Subcutaneous abdominal adipose tissue (tissue), 5 donors: Measurements from ENCODE around the gene BAIAP3.

ENCODE experiments used
- H3K27ac ChIP-seq: one replicate; pipeline ENCODE4 v1.7.0; 2013; ENCODE audit warnings: low read depth, mild to moderate bottlenecking, inconsistent platforms, low read length, moderate library complexity
- H3K27me3 ChIP-seq, 5 donors: one replicate each; pipeline ENCODE4 v1.7.0; 2013; ENCODE audit warnings: low read length in 5 of 5, inconsistent platforms in 1 of 5; ENCODE audit not compliant: control insufficient read depth in 5 of 5, insufficient read depth in 4 of 5
- H3K36me3 ChIP-seq, 5 donors: one replicate each; pipeline ENCODE4 v1.7.0; 2013; ENCODE audit warnings: low read length in 5 of 5; ENCODE audit not compliant: control insufficient read depth in 5 of 5, insufficient read depth in 5 of 5
- H3K4me1 ChIP-seq, 5 donors: one replicate each; pipeline ENCODE4 v1.7.0; 2013; ENCODE audit warnings: low read length in 5 of 5, mild to moderate bottlenecking in 3 of 5, moderate library complexity in 1 of 5; ENCODE audit not compliant: control insufficient read depth in 5 of 5, insufficient read depth in 5 of 5
- H3K4me3 ChIP-seq, 5 donors: one replicate each; pipeline ENCODE4 v1.7.0; 2013; ENCODE audit warnings: low read length in 5 of 5, low read depth in 1 of 5
- H3K9ac ChIP-seq, 5 donors: one replicate each; pipeline ENCODE4 v1.7.0; 2013; ENCODE audit warnings: low read length in 5 of 5, mild to moderate bottlenecking in 4 of 5, moderate library complexity in 3 of 5
- H3K9me3 ChIP-seq, 5 donors: one replicate each; pipeline ENCODE4 v1.7.0; 2013; ENCODE audit warnings: low read length in 5 of 5; ENCODE audit not compliant: control insufficient read depth in 5 of 5
- donor health status: healthy.
- donor health status: healthy.
- donor health status: healthy.
- donor health status: healthy.
- donor health status: healthy.

BAIAP3 gene, protein sequence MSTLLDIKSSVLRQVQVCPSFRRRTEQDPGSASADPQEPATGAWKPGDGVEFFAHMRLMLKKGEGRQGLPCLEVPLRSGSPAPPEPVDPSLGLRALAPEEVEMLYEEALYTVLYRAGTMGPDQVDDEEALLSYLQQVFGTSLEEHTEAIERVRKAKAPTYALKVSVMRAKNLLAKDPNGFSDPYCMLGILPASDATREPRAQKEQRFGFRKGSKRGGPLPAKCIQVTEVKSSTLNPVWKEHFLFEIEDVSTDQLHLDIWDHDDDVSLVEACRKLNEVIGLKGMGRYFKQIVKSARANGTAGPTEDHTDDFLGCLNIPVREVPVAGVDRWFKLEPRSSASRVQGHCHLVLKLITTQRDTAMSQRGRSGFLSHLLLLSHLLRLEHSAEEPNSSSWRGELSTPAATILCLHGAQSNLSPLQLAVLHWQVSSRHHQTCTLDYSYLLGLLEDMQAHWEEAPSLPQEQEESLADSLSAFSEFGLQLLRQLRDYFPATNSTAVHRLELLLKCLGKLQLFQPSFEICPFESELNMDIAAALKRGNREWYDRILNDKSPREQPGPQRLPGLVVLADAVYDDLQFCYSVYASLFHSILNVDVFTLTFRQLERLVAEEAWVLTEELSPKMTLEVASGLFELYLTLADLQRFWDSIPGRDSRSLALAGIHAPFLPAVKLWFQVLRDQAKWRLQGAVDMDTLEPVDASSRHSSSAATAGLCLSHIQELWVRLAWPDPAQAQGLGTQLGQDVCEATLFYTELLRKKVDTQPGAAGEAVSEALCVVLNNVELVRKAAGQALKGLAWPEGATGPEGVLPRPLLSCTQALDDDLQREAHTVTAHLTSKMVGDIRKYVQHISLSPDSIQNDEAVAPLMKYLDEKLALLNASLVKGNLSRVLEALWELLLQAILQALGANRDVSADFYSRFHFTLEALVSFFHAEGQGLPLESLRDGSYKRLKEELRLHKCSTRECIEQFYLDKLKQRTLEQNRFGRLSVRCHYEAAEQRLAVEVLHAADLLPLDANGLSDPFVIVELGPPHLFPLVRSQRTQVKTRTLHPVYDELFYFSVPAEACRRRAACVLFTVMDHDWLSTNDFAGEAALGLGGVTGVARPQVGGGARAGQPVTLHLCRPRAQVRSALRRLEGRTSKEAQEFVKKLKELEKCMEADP

DNA sequence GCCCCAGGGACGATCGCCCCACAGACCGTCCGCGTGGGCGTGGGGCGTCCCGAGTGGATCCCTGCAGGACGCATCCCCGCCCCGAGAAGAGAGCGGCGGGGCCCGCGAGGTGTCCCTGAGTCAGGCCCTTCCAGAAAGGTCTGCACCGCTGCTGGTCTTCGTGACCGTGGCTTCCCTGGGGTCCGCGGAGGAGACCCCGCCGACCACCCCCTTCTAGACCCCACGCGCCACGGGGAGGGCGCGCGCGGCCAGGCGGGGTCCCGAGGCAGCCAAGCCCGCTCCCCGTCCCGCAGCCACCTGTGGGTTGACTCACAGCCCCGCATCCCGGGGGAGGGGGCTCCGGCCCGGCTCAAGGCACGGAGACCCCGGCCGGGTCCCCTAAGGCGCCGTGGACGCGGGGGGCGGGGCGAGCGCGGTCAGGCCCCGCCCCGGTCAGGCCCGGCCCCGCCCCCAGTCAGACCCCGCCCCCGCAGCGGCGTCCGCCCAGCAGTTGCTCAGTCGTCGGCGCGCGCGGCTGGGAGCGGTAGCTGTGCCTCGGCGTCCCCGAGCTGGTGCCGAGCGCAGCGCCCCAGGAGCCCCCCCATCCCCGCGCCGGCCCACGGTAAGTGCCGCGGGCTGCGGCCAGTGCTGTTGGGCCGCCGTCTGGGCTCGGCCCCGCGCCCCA lies at the start of gene BAIAP3:
Gene BAIAP3 (plus strand): TSS at position 497 of the 664 bp plus-strand sequence. CDS start 4,905 bp downstream, outside the sequence.
- peaks cover 0 to 38% (median 30%) of the 10 kb centered on the region in 5 donors for H3K4me1 ChIP-seq
- H3K9ac ChIP-seq: peak within 1 kb of the TSS in 2 of 5 donors; percentile 30 to 59
- H3K27me3 ChIP-seq: peaks cover 30 to 53% (median 45%) of the 10 kb centered on the region in 5 donors
- no peak within 1 kb of the TSS for H3K27ac ChIP-seq
- no peaks in the 10 kb centered on the region for H3K36me3 ChIP-seq
- peak within 1 kb of the TSS in 4 of 5 donors; percentile 28 to 67 (median 58) for H3K4me3 ChIP-seq
- H3K9me3 ChIP-seq: peaks cover 0 to 7% (median 3%) of the 10 kb centered on the region in 5 donors

DNA sequence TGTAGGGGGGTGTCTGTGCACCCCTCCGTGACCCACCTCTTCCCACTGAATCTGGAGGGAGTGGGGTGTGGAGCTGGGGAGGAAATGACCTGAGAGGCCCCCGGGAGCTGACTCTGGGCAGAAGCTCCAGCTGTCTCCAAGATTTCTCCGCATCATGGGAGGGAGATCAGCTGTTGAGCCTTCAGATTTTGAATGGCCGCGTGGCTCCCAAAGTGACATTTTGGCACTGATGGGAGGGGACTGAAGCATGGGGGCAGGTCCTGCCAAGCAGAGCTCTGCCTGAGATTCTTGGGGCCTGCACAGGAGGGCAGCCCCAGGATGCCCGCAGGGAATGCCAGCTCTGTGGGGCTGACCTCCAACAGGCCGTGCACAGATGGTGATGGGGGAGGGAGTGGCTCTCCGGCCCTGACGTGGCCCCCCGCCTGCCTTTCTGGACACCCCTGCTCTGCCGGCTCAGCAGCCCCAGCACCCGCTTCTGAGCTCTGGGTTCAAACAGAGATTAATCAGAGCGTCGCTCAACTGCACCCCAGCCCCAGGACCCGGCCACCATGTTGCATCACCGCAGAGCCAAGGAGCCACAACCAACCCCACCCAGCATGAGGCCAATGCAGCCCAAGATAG lies 49.3 kb upstream of the BAIAP3 start:
- Histone ChIP-seq H3K27ac (no peak overlapping the region), H3K36me3 (no peaks in the 10 kb centered on the region), H3K9me3 (no peaks in the 10 kb centered on the region), H3K4me1 (no peaks in the 10 kb centered on the region), H3K4me3 (no peak overlapping the region), H3K9ac (no peak overlapping the region), H3K27me3 (peaks cover 50 to 53% (median 51%) of the 10 kb centered on the region in 5 donors)

DNA sequence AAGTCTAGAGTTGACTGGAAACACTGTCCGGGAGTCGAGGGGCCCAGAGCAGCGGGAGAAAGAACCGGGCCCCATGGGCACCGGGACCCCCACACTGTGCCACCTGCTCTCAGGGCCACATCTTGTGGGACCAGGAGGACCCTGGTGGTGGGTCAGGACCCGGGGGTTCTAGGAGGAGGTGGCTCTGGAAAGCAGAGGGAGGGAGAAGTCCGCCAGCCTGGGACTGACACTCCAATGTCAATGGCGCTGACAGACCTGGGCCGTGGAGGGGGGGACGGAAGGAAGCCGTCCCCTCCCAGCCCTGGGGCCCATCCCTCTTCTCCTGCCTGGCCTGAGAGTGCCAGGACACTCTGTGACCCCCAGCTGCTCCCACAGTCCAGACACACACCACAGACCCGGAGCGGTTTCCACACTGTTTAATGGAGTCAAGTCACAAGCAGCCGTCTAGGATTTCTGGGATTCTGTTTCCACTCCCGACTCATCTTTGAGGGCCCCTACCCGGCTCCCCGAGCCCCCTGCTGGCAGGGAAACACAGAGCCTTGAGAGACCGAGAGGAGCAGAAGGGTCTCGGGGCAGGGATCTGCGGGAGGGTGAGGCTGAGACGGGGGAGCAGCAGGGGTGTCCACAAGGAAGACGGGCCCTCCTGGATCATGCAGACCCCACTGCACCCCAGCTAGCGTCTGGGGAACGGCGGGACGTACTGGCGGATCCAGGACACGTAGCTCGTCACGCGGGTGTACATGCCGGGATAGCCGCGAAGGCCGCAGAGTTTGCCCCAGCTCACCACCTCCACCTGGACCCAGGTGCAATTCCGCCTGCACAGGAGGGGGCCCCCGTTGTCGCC lies 47.6 kb upstream of the BAIAP3 start:
- Histone ChIP-seq H3K4me1 (no peaks in the 10 kb centered on the region), H3K36me3 (no peaks in the 10 kb centered on the region), H3K27me3 (peaks cover 56 to 62% (median 57%) of the 10 kb centered on the region in 5 donors), H3K27ac (no peak overlapping the region), H3K9me3 (no peaks in the 10 kb centered on the region), H3K9ac (no peak overlapping the region), H3K4me3 (no peak overlapping the region)

DNA sequence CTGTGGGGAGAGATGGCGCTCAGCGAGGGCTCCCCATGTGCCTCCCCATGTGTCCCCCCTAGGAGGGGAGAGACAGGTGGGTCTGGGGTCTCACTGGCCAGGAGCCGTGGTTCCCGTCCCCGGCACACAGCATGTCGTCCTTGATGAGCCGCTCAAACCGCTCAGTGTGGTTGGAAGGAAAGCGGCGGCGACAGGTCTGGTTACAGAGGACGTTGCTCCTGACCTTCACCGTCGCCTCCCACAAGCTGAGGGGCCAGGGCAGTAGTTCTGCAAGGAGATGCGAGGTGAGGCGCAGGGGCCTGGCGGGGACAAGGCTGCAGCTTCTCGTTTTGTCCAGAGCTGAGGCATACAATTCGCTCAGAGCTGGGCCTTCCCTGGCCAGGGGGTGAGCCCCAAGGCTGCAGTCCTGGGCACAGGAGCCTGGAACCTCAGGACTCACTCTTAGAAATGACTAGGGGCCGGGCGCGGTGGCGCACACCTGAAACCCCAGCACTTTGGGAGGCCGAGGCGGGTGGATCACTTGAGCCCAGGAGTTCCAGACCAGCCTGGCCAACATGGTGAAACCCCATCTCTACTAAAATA lies 46.8 kb upstream of the BAIAP3 start:
- Histone ChIP-seq H3K4me3 (no peak overlapping the region), H3K9ac (no peak overlapping the region), H3K27me3 (peaks cover 57 to 64% (median 62%) of the 10 kb centered on the region in 5 donors), H3K27ac (no peak overlapping the region), H3K9me3 (no peaks in the 10 kb centered on the region), H3K36me3 (no peaks in the 10 kb centered on the region), H3K4me1 (no peaks in the 10 kb centered on the region)

DNA sequence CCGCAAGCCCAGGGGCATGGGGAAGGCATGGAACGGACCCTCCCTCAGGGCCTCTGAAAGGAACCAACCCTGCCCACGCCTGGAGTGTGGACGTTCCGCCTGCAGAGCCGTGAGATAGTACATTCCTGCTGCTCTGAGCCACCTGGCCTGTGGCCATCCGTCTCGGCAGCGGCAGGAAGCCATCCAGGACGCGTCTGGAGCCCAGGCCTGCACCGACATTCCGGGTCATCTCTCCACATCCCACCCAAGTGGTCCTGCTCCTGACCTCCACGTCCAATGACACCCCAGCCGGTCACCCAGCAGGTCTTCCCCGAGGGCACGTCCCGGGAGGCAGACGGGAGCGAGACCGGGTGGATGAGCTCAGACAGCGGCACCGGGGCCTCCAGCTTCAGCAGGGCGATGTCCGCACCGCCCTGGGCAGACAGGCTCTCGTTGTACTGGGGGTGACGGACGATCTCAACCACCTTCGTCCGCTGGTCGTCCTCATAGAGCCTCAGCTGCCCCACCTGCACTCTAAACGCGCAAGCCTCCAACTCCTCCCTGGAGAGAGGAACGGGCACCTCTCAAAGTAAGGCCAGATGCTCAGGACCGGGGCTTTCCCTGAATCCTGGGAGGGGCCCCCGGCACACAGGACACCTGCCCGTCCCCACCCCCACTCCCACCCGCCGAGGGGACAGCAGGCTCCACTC lies 45.3 kb upstream of the BAIAP3 start:
- no peaks in the 10 kb centered on the region for H3K4me1 ChIP-seq

DNA sequence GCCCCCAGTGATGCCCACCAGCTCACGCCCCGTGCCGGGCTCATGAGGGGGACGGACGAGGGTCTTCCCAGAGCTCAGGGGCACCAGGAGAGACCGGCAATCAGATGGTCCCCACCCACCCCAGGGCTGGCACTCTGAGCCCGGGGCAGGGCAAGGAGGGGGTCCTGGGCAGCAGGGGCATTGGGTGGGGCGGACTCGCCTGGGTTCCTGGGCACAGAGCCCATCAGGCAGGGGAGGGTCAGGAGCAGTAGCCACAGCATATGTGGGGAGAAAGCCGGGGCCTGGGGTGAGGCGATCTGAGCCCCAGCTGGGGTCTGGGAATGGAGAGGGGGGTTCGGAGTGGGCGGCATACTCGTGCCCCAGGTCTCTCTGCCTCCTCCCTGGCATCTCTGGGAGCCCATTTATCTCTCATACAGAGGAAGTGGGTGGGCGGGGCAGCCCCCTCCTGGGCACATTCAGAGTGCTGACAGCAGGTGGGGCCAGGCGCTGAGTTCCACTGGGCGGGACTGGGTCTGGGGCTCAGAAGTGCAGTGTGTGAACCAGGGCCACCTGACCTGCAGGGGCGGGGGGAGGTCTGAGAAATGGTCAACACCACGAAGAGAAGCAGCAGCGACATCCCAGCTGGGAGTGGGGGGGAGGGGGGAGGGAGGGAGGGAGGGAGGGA lies 44.5 kb upstream of the BAIAP3 start:
- Histone ChIP-seq H3K9me3 (no peaks in the 10 kb centered on the region), H3K36me3 (no peaks in the 10 kb centered on the region), H3K9ac (no peak overlapping the region), H3K4me3 (no peak overlapping the region), H3K4me1 (no peaks in the 10 kb centered on the region), H3K27me3 (peaks cover 54 to 68% (median 57%) of the 10 kb centered on the region in 5 donors), H3K27ac (no peak overlapping the region)

More for the DNA sequence above, 45.3 kb upstream of the BAIAP3 start:
- no peaks in the 10 kb centered on the region for H3K9me3 ChIP-seq
- no peaks in the 10 kb centered on the region for H3K36me3 ChIP-seq
- no peak overlapping the region for H3K9ac ChIP-seq
- no peak overlapping the region for H3K4me3 ChIP-seq
- H3K27me3 ChIP-seq: peaks cover 60 to 72% (median 63%) of the 10 kb centered on the region in 5 donors
- H3K27ac ChIP-seq: no peak overlapping the region

DNA sequence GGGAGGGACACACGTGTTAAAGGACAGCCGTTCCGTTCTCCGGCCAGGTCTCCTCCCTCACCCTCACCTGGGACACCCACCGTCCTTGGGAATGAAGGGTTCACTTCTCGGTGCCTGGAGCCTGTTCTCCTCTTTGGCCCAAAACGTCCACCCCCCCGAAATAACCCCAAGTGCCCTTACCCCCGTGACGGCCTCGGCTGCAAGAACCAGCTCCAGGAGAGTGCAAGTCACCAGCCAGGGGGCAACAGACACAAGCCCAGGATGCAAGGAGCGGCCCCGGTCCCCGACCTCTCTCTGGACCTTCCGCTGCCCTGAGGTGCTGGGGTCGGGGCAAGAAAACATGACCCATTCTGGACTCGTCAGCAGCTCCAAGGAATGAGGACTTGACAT lies 44.0 kb upstream of the BAIAP3 start:
- no peak overlapping the region for H3K27ac ChIP-seq
- peaks cover 49 to 71% (median 60%) of the 10 kb centered on the region in 5 donors for H3K27me3 ChIP-seq
- no peaks in the 10 kb centered on the region for H3K9me3 ChIP-seq
- H3K4me3 ChIP-seq: no peak overlapping the region
- no peaks in the 10 kb centered on the region for H3K4me1 ChIP-seq
- H3K9ac ChIP-seq: no peak overlapping the region
- no peaks in the 10 kb centered on the region for H3K36me3 ChIP-seq

DNA sequence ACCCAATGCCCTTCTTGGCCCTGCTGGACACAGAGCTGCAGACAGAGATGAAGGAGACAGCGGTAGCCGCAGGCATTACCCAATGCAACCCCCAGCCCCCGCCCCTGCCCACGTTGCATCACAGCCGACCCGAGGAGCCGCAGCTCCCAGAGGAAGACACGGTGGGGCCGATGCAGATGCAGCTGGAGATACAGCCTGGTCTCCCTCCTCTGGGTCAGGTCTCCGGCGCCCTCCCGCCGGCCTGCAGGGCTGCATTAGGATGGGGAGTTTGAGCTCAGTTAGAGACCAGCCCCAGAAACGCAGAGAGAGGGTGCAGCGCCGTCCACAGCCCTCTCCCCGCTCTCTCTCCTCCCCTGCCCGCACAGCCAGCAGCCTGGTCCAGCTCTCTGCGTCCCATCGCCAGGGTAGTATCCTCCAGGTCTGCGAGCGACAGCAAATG lies 43.4 kb upstream of the BAIAP3 start:
- H3K36me3 ChIP-seq: no peaks in the 10 kb centered on the region
- H3K27me3 ChIP-seq: peaks cover 48 to 72% (median 60%) of the 10 kb centered on the region in 5 donors
- no peaks in the 10 kb centered on the region for H3K9me3 ChIP-seq
- H3K27ac ChIP-seq: no peak overlapping the region
- no peak overlapping the region for H3K9ac ChIP-seq
- H3K4me3 ChIP-seq: no peak overlapping the region
- H3K4me1 ChIP-seq: no peaks in the 10 kb centered on the region
